IMR-90 (cell line): ENCODE measurements around the gene UTRN. TPM values are rescaled to one million over a fixed set of nuclear protein-coding genes. Genes with fewer than 3 reads are reported as not detected.

Experiments used
- ATAC-seq: fragments of 200-7000 bp; cut with Tn5 transposase; 2 replicates; pipeline ENCODE4 v1.9.1; 2020; ENCODE audit warnings: low read depth, mild to moderate bottlenecking, moderate library complexity
- BruUV-seq: library from RNA; stranded (reverse); fragments of 400-500 nt; replicated peaks from 2 replicates; lab custom pipeline; 2021; lab: Mats Ljungman, UMichigan
- CTCF ChIA-PET: fragments of 300-600 bp; formaldehyde crosslinking; extraction: SDS; loops from one replicate; lab custom pipeline; 2021; ENCODE audit warnings: antibody characterized with exemption; lab: Yijun Ruan, JAX
- POLR2A ChIA-PET: fragments of 300-600 bp; sonication (Branson Sonifier 250); formaldehyde crosslinking; loops from one replicate; lab custom pipeline; 2022; ENCODE audit warnings: antibody characterized with exemption; ENCODE audit not compliant: unreplicated experiment; lab: Charles Lee
- DNase-seq: peaks from one replicate; pipeline ENCODE4 v3.0.0; 2013
- H2AFZ ChIP-seq: replicated peaks from 2 replicates; pipeline ENCODE3; 2013; ENCODE audit warnings: low read length, mild to moderate bottlenecking; ENCODE audit not compliant: poor library complexity
- H2AK5ac ChIP-seq: 2 replicates; pipeline ENCODE4 v1.6.1; 2013; ENCODE audit warnings: low read depth, low read length, inconsistent platforms
- H2AK9ac ChIP-seq: replicated peaks from 2 replicates; pipeline ENCODE3; 2013; ENCODE audit warnings: mild to moderate bottlenecking, low read depth, low read length, moderate library complexity; ENCODE audit not compliant: poor library complexity
- H2BK120ac ChIP-seq: 2 replicates; pipeline ENCODE4 v1.6.1; 2013; ENCODE audit warnings: low read depth, low read length, inconsistent platforms
- H2BK15ac ChIP-seq: 3 replicates; pipeline ENCODE4 v1.6.1; 2013; ENCODE audit warnings: low read depth, low read length, inconsistent platforms
- H2BK20ac ChIP-seq: 2 replicates; pipeline ENCODE4 v1.6.1; 2013; ENCODE audit warnings: low read depth, mild to moderate bottlenecking, inconsistent platforms, low read length, moderate library complexity
- H2BK5ac ChIP-seq: 2 replicates; pipeline ENCODE4 v1.6.1; 2013; ENCODE audit warnings: mild to moderate bottlenecking, low read depth, low read length, inconsistent platforms; ENCODE audit not compliant: poor library complexity, severe bottlenecking
- H3K14ac ChIP-seq: replicated peaks from 2 replicates; pipeline ENCODE4 v1.6.1; 2013; ENCODE audit warnings: low read depth, low read length, inconsistent platforms
- H3K18ac ChIP-seq: 2 replicates; pipeline ENCODE4 v1.6.1; 2013; ENCODE audit warnings: low read depth, low read length, control low read depth
- H3K23ac ChIP-seq: 2 replicates; pipeline ENCODE4 v1.6.1; 2013; ENCODE audit warnings: low read depth, low read length, inconsistent platforms
- H3K27ac ChIP-seq: 2 replicates; pipeline ENCODE4 v1.5.1; 2013; ENCODE audit warnings: mild to moderate bottlenecking, control low read depth, low read length; ENCODE audit not compliant: insufficient read depth
- H3K27me3 ChIP-seq: 2 replicates; pipeline ENCODE4 v1.6.1; 2013; ENCODE audit warnings: low read length; ENCODE audit not compliant: control insufficient read depth, insufficient read depth
- H3K36me3 ChIP-seq: 2 replicates; pipeline ENCODE4 v1.6.1; 2013; ENCODE audit warnings: low read length, mixed read lengths; ENCODE audit not compliant: control insufficient read depth, insufficient read depth
- H3K4ac ChIP-seq: 2 replicates; pipeline ENCODE4 v1.6.1; 2013; ENCODE audit warnings: low read depth, low read length, inconsistent platforms
- H3K4me1 ChIP-seq: 2 replicates; pipeline ENCODE4 v1.6.1; 2013; ENCODE audit warnings: low read length, mixed read lengths; ENCODE audit not compliant: control insufficient read depth, insufficient read depth
- H3K4me2 ChIP-seq: 2 replicates; pipeline ENCODE4 v1.6.1; 2013; ENCODE audit warnings: low read depth, mild to moderate bottlenecking, control low read depth, low read length, moderate library complexity
- H3K4me3 ChIP-seq: 2 replicates; pipeline ENCODE4 v1.5.1; 2013; ENCODE audit warnings: low read depth, mild to moderate bottlenecking, control low read depth, low read length, moderate library complexity; ENCODE audit not compliant: insufficient read depth
- H3K56ac ChIP-seq: 2 replicates; pipeline ENCODE4 v1.6.1; 2013; ENCODE audit warnings: low read length, inconsistent platforms; ENCODE audit not compliant: insufficient read depth; ENCODE audit errors: extremely low read depth
- H3K79me1 ChIP-seq, 2 experiments: 2 replicates each; pipeline ENCODE4 v1.6.1; 2013; ENCODE audit warnings: low read length in 2 of 2, inconsistent platforms in 1 of 2, low read depth in 1 of 2
- H3K9ac ChIP-seq: 2 replicates; pipeline ENCODE4 v1.6.1; 2013; ENCODE audit warnings: low read depth, low read length, control low read depth
- H3K9me1 ChIP-seq: 2 replicates; pipeline ENCODE4 v1.6.1; 2013; ENCODE audit warnings: low read length, inconsistent platforms; ENCODE audit not compliant: insufficient read depth
- H3K9me3 ChIP-seq: 2 replicates; pipeline ENCODE4 v1.6.1; 2013; ENCODE audit warnings: low read length; ENCODE audit not compliant: control insufficient read depth, insufficient read depth
- H4K20me1 ChIP-seq: 2 replicates; pipeline ENCODE4 v1.6.1; 2013; ENCODE audit warnings: low read length, inconsistent platforms; ENCODE audit not compliant: insufficient read depth
- H4K5ac ChIP-seq: 2 replicates; pipeline ENCODE4 v1.6.1; 2013; ENCODE audit warnings: mild to moderate bottlenecking, low read depth, low read length, control low read depth
- H4K8ac ChIP-seq, 2 experiments: 2 replicates each; pipeline ENCODE4 v1.6.1; 2013; ENCODE audit warnings: low read depth in 2 of 2, low read length in 2 of 2, control low read depth in 1 of 2, inconsistent platforms in 1 of 2
- H4K91ac ChIP-seq: 2 replicates; pipeline ENCODE4 v1.6.1; 2013; ENCODE audit warnings: low read depth, low read length, inconsistent platforms; ENCODE audit not compliant: insufficient read depth
- CHD1 ChIP-seq: IDR thresholded peaks from 2 replicates; pipeline ENCODE4 v1.6.1; 2012; ENCODE audit warnings: low read depth, low read length, improper control_type of control experiment
- CTCF ChIP-seq: conservative IDR thresholded peaks from 2 replicates; pipeline ENCODE4 v1.5.1; 2012; ENCODE audit warnings: mild to moderate bottlenecking, low read depth, low read length, improper control_type of control experiment
- ELK1 ChIP-seq: fragments of 150-350 bp; IDR thresholded peaks from 2 replicates; pipeline ENCODE4 v1.6.1; 2016; ENCODE audit warnings: low read depth, mild to moderate bottlenecking, low read length, moderate library complexity, borderline replicate concordance
- FOS ChIP-seq: fragments of 150-350 bp; IDR thresholded peaks from 2 replicates; pipeline ENCODE4 v1.6.1; 2016; ENCODE audit warnings: low read depth, low read length
- MAFK ChIP-seq: IDR thresholded peaks from 2 replicates; pipeline ENCODE4 v1.6.1; 2012; ENCODE audit warnings: low read depth, low read length, improper control_type of control experiment
- MAZ ChIP-seq: IDR thresholded peaks from 2 replicates; pipeline ENCODE4 v1.6.1; 2012; ENCODE audit warnings: low read depth, mild to moderate bottlenecking, low read length, improper control_type of control experiment, moderate library complexity, borderline replicate concordance
- NFE2L2 ChIP-seq: fragments of 150-350 bp; IDR thresholded peaks from 2 replicates; pipeline ENCODE4 v1.6.1; 2016; ENCODE audit warnings: low read depth, mild to moderate bottlenecking, low read length
- RAD21 ChIP-seq: IDR thresholded peaks from 2 replicates; pipeline ENCODE4 v1.6.1; 2012; ENCODE audit warnings: low read length, improper control_type of control experiment
- RCOR1 ChIP-seq: IDR thresholded peaks from 2 replicates; pipeline ENCODE4 v1.6.1; 2012; ENCODE audit warnings: mild to moderate bottlenecking, low read length, improper control_type of control experiment; ENCODE audit not compliant: insufficient replicate concordance
- USF2 ChIP-seq: fragments of 150-350 bp; IDR thresholded peaks from 2 replicates; pipeline ENCODE4 v1.6.1; 2017; ENCODE audit warnings: mild to moderate bottlenecking, antibody characterized with exemption, low read length, low read depth
- WGBS, 2 experiments: methylation state at CpG; one replicate each; pipeline versions ENCODE4 v1.1.5 to v1.1.7; 2013; ENCODE audit warnings: missing lambda C conversion rate in 2 of 2; ENCODE audit not compliant: insufficient read length in 1 of 2; ENCODE audit errors: extremely low coverage in 2 of 2; 5-methylcytosine and 5-hydroxymethylcytosine counted together
- dilution Hi-C: fragments of 300-500 bp; cut with HindIII; formaldehyde crosslinking; loops from one replicate; pipeline ENCODE4 v1.14.3; 2018; ENCODE audit warnings: low sequenced_read_pairs; ENCODE audit not compliant: unreplicated experiment
- in situ Hi-C: fragments of 300-500 bp; cut with MboI; formaldehyde crosslinking; loops from 3 replicates; pipeline ENCODE4 v1.14.3; 2019; ENCODE audit warnings: low sequenced_read_pairs, inconsistent platforms, mixed read lengths
- intact Hi-C: fragments of 100-400 bp; cut with micrococcal nuclease; formaldehyde crosslinking; loops from 2 replicates; pipeline ENCODE4 v1.10.0; 2022
- polyA plus RNA-seq, 3 experiments: library from polyadenylated mRNA; depleted of rRNA; stranded (reverse); fragments of >200 nt; gene quantifications; 2 replicates each; pipeline ENCODE4 v1.2.3, GENCODE V29; 2012; ENCODE audit warnings: low replicate concordance in 1 of 3
- total RNA-seq: library from RNA; depleted of rRNA; stranded (reverse); fragments of >200 nt; gene quantifications from 2 replicates; pipeline ENCODE4 v1.2.3, GENCODE V29; 2012

Gene UTRN
- total and polyA plus RNA-seq, 2 of the 4 experiments (the other 2 are of a cell fraction) = 17.3 to 83.5 TPM

GRCh38 chr6:144302701-144303372, 17.7 kb downstream of the UTRN start:
- peaks cover 12% of the 10 kb centered on the region for H3K4me1 ChIP-seq
- intact Hi-C loops = no loop called here
- BruUV-seq = no TSS peak
- H4K91ac ChIP-seq = no peak overlapping the region
- peak; percentile 40 for DNase-seq
- peak overlapping the region; percentile 84 for H3K14ac ChIP-seq
- H2BK5ac ChIP-seq = no peak overlapping the region
- peaks cover 9% of the 10 kb centered on the region; the same call in 1 of the 2 replicates for H4K20me1 ChIP-seq
- ATAC-seq = no peak; the same call in 1 of the 2 replicates
- H2BK20ac ChIP-seq = no peak overlapping the region
- H2AFZ ChIP-seq = no peak overlapping the region
- H3K18ac ChIP-seq = no peak overlapping the region
- H2AK9ac ChIP-seq = no peak overlapping the region
- no peaks in the 10 kb centered on the region for H3K9me3 ChIP-seq
- WGBS, 2 experiments = 20 to 100% methylated on average over 1 of the region's 5 CpGs
- H3K4me2 ChIP-seq = no peak overlapping the region
- H3K4ac ChIP-seq = 0 out of 2 replicates have a peak overlapping the region, but pooled peaks have one; percentile 35
- CTCF ChIA-PET = interaction anchor here (0.6 kb wide), 1 partner anchor 1371 kb away, joined by 3 read pairs; no protein-coding TSS in a partner anchor
- no peak overlapping the region for H3K27ac ChIP-seq
- no peak overlapping the region for H3K56ac ChIP-seq
- no peak overlapping the region for H3K9ac ChIP-seq
- H3K4me3 ChIP-seq = no peak overlapping the region
- no peaks in the 10 kb centered on the region for H3K36me3 ChIP-seq
- H3K79me1 ChIP-seq = peaks cover 41 to 59% of the 10 kb centered on the region in 2 experiments
- H2AK5ac ChIP-seq = 0 out of 2 replicates have a peak overlapping the region, but pooled peaks have one; percentile 67
- no peak overlapping the region for H4K8ac ChIP-seq
- POLR2A ChIA-PET = no interaction called here
- 0 out of 3 replicates have a peak overlapping the region, but pooled peaks have one; percentile 6 for H2BK15ac ChIP-seq
- H3K23ac ChIP-seq = 0 out of 2 replicates have a peak overlapping the region, but pooled peaks have one; percentile 43
- no peak overlapping the region for H2BK120ac ChIP-seq
- dilution Hi-C loops = no loop called here
- in situ Hi-C loops = no loop called here
- peaks cover 21% of the 10 kb centered on the region for H3K9me1 ChIP-seq
- H3K27me3 ChIP-seq = no peaks in the 10 kb centered on the region
- no peak overlapping the region for H4K5ac ChIP-seq
- TF ChIP-seq RAD21 = no peak
- no peak for TF ChIP-seq NFE2L2
- no peak for TF ChIP-seq RCOR1
- TF ChIP-seq CTCF = no peak
- no peak for TF ChIP-seq ELK1
- no peak for TF ChIP-seq MAZ
- TF ChIP-seq CHD1 = no peak
- TF ChIP-seq FOS = no peak
- TF ChIP-seq MAFK = no peak
- no peak for TF ChIP-seq USF2
